Neural cell (in vitro differentiated cells): ENCODE data around the gene GPC3. TPM values are rescaled to one million over a fixed set of nuclear protein-coding genes. Genes with fewer than 3 reads are reported as not detected.

ENCODE experiments used
- H2AFZ ChIP-seq: fragments of 200-600, 300-800 bp; sonication (generic), shearing (Covaris generic); 2 replicates; pipeline ENCODE4 v1.6.0; 2014; ENCODE audit warnings: low read depth, mild to moderate bottlenecking, antibody characterized with exemption, low read length, moderate library complexity
- H3F3A ChIP-seq: fragments of 200-600 bp; shearing (Covaris generic); 2 replicates; pipeline ENCODE4 v1.6.1; 2016; ENCODE audit warnings: mild to moderate bottlenecking, moderate library complexity, mixed read lengths, antibody characterized with exemption, low read length; ENCODE audit not compliant: insufficient read depth, poor library complexity, severe bottlenecking
- H3K27ac ChIP-seq: fragments of 200-600, 300-800 bp; sonication (generic), shearing (Covaris generic); 2 replicates; pipeline ENCODE4 v1.5.1; 2014; ENCODE audit warnings: mild to moderate bottlenecking, low read length, moderate library complexity
- H3K27me3 ChIP-seq: fragments of 300-800, 200-600 bp; sonication (generic), shearing (Covaris generic); 2 replicates; pipeline ENCODE4 v1.6.0; 2014; ENCODE audit warnings: mild to moderate bottlenecking, low read depth, low read length, moderate library complexity; ENCODE audit not compliant: insufficient read depth
- H3K36me3 ChIP-seq: fragments of 300-800, 200-600 bp; sonication (generic), shearing (Covaris generic); 2 replicates; pipeline ENCODE4 v1.5.1; 2014; ENCODE audit warnings: mild to moderate bottlenecking, antibody characterized with exemption, low read length, moderate library complexity; ENCODE audit not compliant: insufficient read depth
- H3K4me2 ChIP-seq: fragments of 300-800, 200-600 bp; sonication (generic), shearing (Covaris generic); 2 replicates; pipeline ENCODE4 v1.6.0; 2014; ENCODE audit warnings: mild to moderate bottlenecking, low read length
- H3K4me3 ChIP-seq: fragments of 300-800, 200-600 bp; sonication (generic), shearing (Covaris generic); 2 replicates; pipeline ENCODE4 v1.5.1; 2014; ENCODE audit warnings: mild to moderate bottlenecking, low read length, moderate library complexity
- H3K79me2 ChIP-seq: fragments of 200-600 bp; shearing (Covaris generic); replicated peaks from 2 replicates; pipeline ENCODE4 v1.6.0; 2014; ENCODE audit warnings: mild to moderate bottlenecking, low read length, moderate library complexity; ENCODE audit not compliant: insufficient read depth
- H3K9ac ChIP-seq: fragments of 300-800, 200-600 bp; sonication (generic), shearing (Covaris generic); 2 replicates; pipeline ENCODE4 v1.6.1; 2016; ENCODE audit warnings: mild to moderate bottlenecking, low read length, mixed read lengths
- H3K9me2 ChIP-seq: fragments of 200-600 bp; shearing (Covaris generic); 2 replicates; pipeline ENCODE4 v1.6.1; 2016; ENCODE audit warnings: mild to moderate bottlenecking, low read length, mixed read lengths; ENCODE audit not compliant: insufficient read depth
- H3K9me3 ChIP-seq: fragments of 200-600, 300-800 bp; sonication (generic), shearing (Covaris generic); 2 replicates; pipeline ENCODE4 v1.6.1; 2016; ENCODE audit warnings: mild to moderate bottlenecking, mixed run types, low read length, moderate library complexity, mixed read lengths
- H4K20me1 ChIP-seq: fragments of 200-600 bp; shearing (Covaris generic); 2 replicates; pipeline ENCODE4 v1.6.1; 2016; ENCODE audit warnings: mild to moderate bottlenecking, mixed run types; ENCODE audit not compliant: insufficient read depth
- CTCF ChIP-seq: fragments of 450-650 bp; IDR thresholded peaks from 2 replicates; pipeline ENCODE4 v1.5.1; 2014; ENCODE audit warnings: antibody characterized with exemption, mild to moderate bottlenecking, moderate library complexity; ENCODE audit not compliant: poor library complexity, severe bottlenecking
- EP300 ChIP-seq: fragments of 450-650 bp; conservative IDR thresholded peaks from 2 replicates; pipeline ENCODE4 v1.6.1; 2014; ENCODE audit warnings: antibody characterized with exemption, mild to moderate bottlenecking, moderate library complexity; ENCODE audit not compliant: poor library complexity, severe bottlenecking
- EZH2 ChIP-seq: fragments of 200-600, 300-800 bp; shearing (Covaris generic), sonication (generic); IDR thresholded peaks from 2 replicates; pipeline ENCODE4 v1.6.1; 2014; ENCODE audit warnings: antibody characterized with exemption, low read length, borderline replicate concordance, mild to moderate bottlenecking; ENCODE audit not compliant: insufficient read depth, poor library complexity, severe bottlenecking
- MXI1 ChIP-seq: fragments of 450-650 bp; conservative IDR thresholded peaks from 2 replicates; pipeline ENCODE4 v1.6.1; 2014; ENCODE audit warnings: antibody characterized with exemption, mild to moderate bottlenecking; ENCODE audit not compliant: poor library complexity, severe bottlenecking
- POLR2AphosphoS5 ChIP-seq: IDR thresholded peaks from 2 replicates; pipeline ENCODE4 v1.6.1; 2012
- RAD21 ChIP-seq: fragments of 450-650 bp; conservative IDR thresholded peaks from 2 replicates; pipeline ENCODE4 v1.6.1; 2014; ENCODE audit warnings: antibody characterized with exemption, mild to moderate bottlenecking, moderate library complexity
- REST ChIP-seq: IDR thresholded peaks from 2 replicates; pipeline ENCODE4 v1.6.1; 2012; ENCODE audit warnings: borderline replicate concordance
- SMC3 ChIP-seq: fragments of 450-650 bp; conservative IDR thresholded peaks from 2 replicates; pipeline ENCODE4 v1.6.1; 2014; ENCODE audit warnings: antibody characterized with exemption, mild to moderate bottlenecking, moderate library complexity; ENCODE audit not compliant: poor library complexity
- TAF1 ChIP-seq: IDR thresholded peaks from 2 replicates; pipeline ENCODE4 v1.6.1; 2012; ENCODE audit warnings: low read depth
- polyA plus RNA-seq: library from polyadenylated mRNA; depleted of rRNA; stranded (reverse); fragments of >200 nt; gene quantifications from 2 replicates; pipeline ENCODE4 v1.2.3, GENCODE V29; 2014

Gene GPC3
- polyA plus RNA-seq, 1 donor from 2014 or later: 2.1 TPM

- Histone ChIP-seq H3K4me2 (no peak overlapping the region), H3K36me3 (no peaks in the 10 kb centered on the region), H3K9ac (no peak overlapping the region), H3F3A (no peaks in the 10 kb centered on the region), H3K9me3 (no peaks in the 10 kb centered on the region), H3K27ac (no peak overlapping the region), H2AFZ (no peak overlapping the region), H3K79me2 (no peaks in the 10 kb centered on the region), H3K27me3 (no peaks in the 10 kb centered on the region), H4K20me1 (no peaks in the 10 kb centered on the region), H3K4me3 (no peak overlapping the region), H3K9me2 (no peaks in the 10 kb centered on the region)
- TF ChIP-seq EP300 (no peak), EZH2 (no peak), MXI1 (no peak), SMC3 (no peak)
Observed at GRCh38 chrX:133923548-133923947, 61.8 kb downstream of the GPC3 start.

GRCh38 chrX:133923113-133923512, 62.3 kb downstream of the GPC3 start:
- no peaks in the 10 kb centered on the region for H3K36me3 ChIP-seq
- H3K9ac ChIP-seq: no peak overlapping the region
- no peaks in the 10 kb centered on the region for H3K27me3 ChIP-seq
- H3K4me2 ChIP-seq: no peak overlapping the region
- no peaks in the 10 kb centered on the region for H3K9me2 ChIP-seq
- H3K4me3 ChIP-seq: no peak overlapping the region
- TF ChIP-seq SMC3 (no peak), REST (no peak), EZH2 (no peak), RAD21 (no peak), POLR2AphosphoS5 (no peak), MXI1 (no peak), TAF1 (no peak), CTCF (no peak), EP300 (no peak)
- H2AFZ ChIP-seq: no peak overlapping the region
- H3K9me3 ChIP-seq: no peaks in the 10 kb centered on the region
- no peaks in the 10 kb centered on the region for H3F3A ChIP-seq
- no peaks in the 10 kb centered on the region for H3K79me2 ChIP-seq
- H4K20me1 ChIP-seq: no peaks in the 10 kb centered on the region
- H3K27ac ChIP-seq: no peak overlapping the region

GRCh38 chrX:133922390-133922771, 63.0 kb downstream of the GPC3 start:
- no peak overlapping the region for H3K27ac ChIP-seq
- no peaks in the 10 kb centered on the region for H3K36me3 ChIP-seq
- no peaks in the 10 kb centered on the region for H4K20me1 ChIP-seq

More at GRCh38 chrX:133922390-133922771, 63.0 kb downstream of the GPC3 start:
- Histone ChIP-seq H3F3A (no peaks in the 10 kb centered on the region), H3K9ac (no peak overlapping the region), H2AFZ (no peak overlapping the region), H3K4me2 (no peak overlapping the region), H3K9me3 (no peaks in the 10 kb centered on the region), H3K27me3 (no peaks in the 10 kb centered on the region), H3K9me2 (no peaks in the 10 kb centered on the region), H3K79me2 (no peaks in the 10 kb centered on the region), H3K4me3 (no peak overlapping the region)
- TF ChIP-seq TAF1: no peak
- no peak for TF ChIP-seq EP300
- TF ChIP-seq SMC3: no peak
- no peak for TF ChIP-seq RAD21
- no peak for TF ChIP-seq MXI1
- no peak for TF ChIP-seq POLR2AphosphoS5
- TF ChIP-seq CTCF: no peak
- no peak for TF ChIP-seq REST
- TF ChIP-seq EZH2: no peak
